Mucosa of stomach (tissue), 1 donor: ENCODE measurements around the gene HNRNPA0.
"Not testable (repeated sequence)": the region's sequence is repeated elsewhere in the genome, so short reads cannot be mapped to it uniquely, and the experiment has no call there.

Experiments used
- H3K27me3 ChIP-seq: one replicate; pipeline ENCODE4 v1.7.0; 2013; ENCODE audit warnings: mild to moderate bottlenecking, low read length; ENCODE audit not compliant: control insufficient read depth, insufficient read depth
- H3K36me3 ChIP-seq: one replicate; pipeline ENCODE4 v1.7.0; 2013; ENCODE audit warnings: low read length; ENCODE audit not compliant: control insufficient read depth, insufficient read depth
- H3K4me1 ChIP-seq: one replicate; pipeline ENCODE4 v1.7.0; 2013; ENCODE audit warnings: mild to moderate bottlenecking, low read length; ENCODE audit not compliant: control insufficient read depth, insufficient read depth
- H3K4me3 ChIP-seq: one replicate; pipeline ENCODE4 v1.7.0; 2013; ENCODE audit warnings: low read length
- H3K9ac ChIP-seq: one replicate; pipeline ENCODE4 v1.7.0; 2013; ENCODE audit warnings: mild to moderate bottlenecking, low read length, moderate library complexity
- H3K9me3 ChIP-seq: one replicate; pipeline ENCODE4 v1.7.0; 2013; ENCODE audit warnings: mild to moderate bottlenecking, low read length, moderate library complexity; ENCODE audit not compliant: control insufficient read depth
- donor health status: Pancreatic carcinoma.

The HNRNPA0 gene

GRCh38 chr5:137778772-137779564 lies 24.8 kb upstream of the HNRNPA0 start:
- Histone ChIP-seq H3K27me3 (no peaks in the 10 kb centered on the region), H3K36me3 (no peaks in the 10 kb centered on the region), H3K9me3 (no peaks in the 10 kb centered on the region), H3K9ac (no peak overlapping the region), H3K4me1 (no peaks in the 10 kb centered on the region), H3K4me3 (no peak overlapping the region)

GRCh38 chr5:137767937-137768336 lies 13.8 kb upstream of the HNRNPA0 start:
- H3K9ac ChIP-seq, H3K27me3 ChIP-seq, H3K4me3 ChIP-seq, H3K9me3 ChIP-seq, H3K4me1 ChIP-seq, H3K36me3 ChIP-seq: not testable (repeated sequence)

- Histone ChIP-seq H3K9ac (no peak overlapping the region), H3K36me3 (no peaks in the 10 kb centered on the region), H3K27me3 (no peaks in the 10 kb centered on the region), H3K4me3 (no peak overlapping the region), H3K9me3 (no peaks in the 10 kb centered on the region), H3K4me1 (no peaks in the 10 kb centered on the region)
Measured at GRCh38 chr5:137761566-137761965, 7.4 kb upstream of the HNRNPA0 start.

- Histone ChIP-seq H3K4me1 (no peaks in the 10 kb centered on the region), H3K4me3 (no peak overlapping the region), H3K9me3 (no peaks in the 10 kb centered on the region), H3K9ac (no peak overlapping the region), H3K36me3 (no peaks in the 10 kb centered on the region), H3K27me3 (no peaks in the 10 kb centered on the region)
Measured at GRCh38 chr5:137760719-137761516, 6.8 kb upstream of the HNRNPA0 start.

GRCh38 chr5:137760294-137760693 lies 6.1 kb upstream of the HNRNPA0 start:
- Histone ChIP-seq H3K36me3 (no peaks in the 10 kb centered on the region), H3K4me3 (no peak overlapping the region)

GRCh38 chr5:137758715-137759306 lies 4.6 kb upstream of the HNRNPA0 start:
- Histone ChIP-seq H3K9ac (no peak overlapping the region), H3K9me3 (no peaks in the 10 kb centered on the region), H3K4me1 (no peaks in the 10 kb centered on the region), H3K27me3 (no peaks in the 10 kb centered on the region), H3K4me3 (no peak overlapping the region), H3K36me3 (no peaks in the 10 kb centered on the region)

More at GRCh38 chr5:137760294-137760693, 6.1 kb upstream of the HNRNPA0 start:
- Histone ChIP-seq H3K9me3 (no peaks in the 10 kb centered on the region), H3K4me1 (no peaks in the 10 kb centered on the region), H3K27me3 (no peaks in the 10 kb centered on the region), H3K9ac (no peak overlapping the region)

- Histone ChIP-seq H3K9ac (no peak overlapping the region), H3K4me1 (no peaks in the 10 kb centered on the region), H3K9me3 (no peaks in the 10 kb centered on the region), H3K36me3 (no peaks in the 10 kb centered on the region), H3K27me3 (no peaks in the 10 kb centered on the region), H3K4me3 (no peak overlapping the region)
Measured at GRCh38 chr5:137758121-137758520, 4.0 kb upstream of the HNRNPA0 start.

GRCh38 chr5:137757634-137758033 lies 3.5 kb upstream of the HNRNPA0 start:
- Histone ChIP-seq H3K27me3 (no peaks in the 10 kb centered on the region), H3K4me3 (no peak overlapping the region), H3K36me3 (no peaks in the 10 kb centered on the region), H3K9me3 (no peaks in the 10 kb centered on the region), H3K9ac (no peak overlapping the region), H3K4me1 (no peaks in the 10 kb centered on the region)

- peak overlapping the region; percentile 99 for H3K9ac ChIP-seq
- no peaks in the 10 kb centered on the region for H3K27me3 ChIP-seq
- no peaks in the 10 kb centered on the region for H3K9me3 ChIP-seq
- peaks cover 9% of the 10 kb centered on the region for H3K4me1 ChIP-seq
- H3K4me3 ChIP-seq: peak overlapping the region; percentile 48
- no peaks in the 10 kb centered on the region for H3K36me3 ChIP-seq
Measured at GRCh38 chr5:137754961-137755762, 999 bp upstream of the HNRNPA0 start.

- H3K9ac ChIP-seq: peak overlapping the region; percentile 99
- no peaks in the 10 kb centered on the region for H3K27me3 ChIP-seq
- H3K4me3 ChIP-seq: peak overlapping the region; percentile 89
- no peaks in the 10 kb centered on the region for H3K36me3 ChIP-seq
- no peaks in the 10 kb centered on the region for H3K9me3 ChIP-seq
- H3K4me1 ChIP-seq: peaks cover 10% of the 10 kb centered on the region
Measured at GRCh38 chr5:137753691-137754187, 424 bp downstream of the HNRNPA0 start.

- H3K9ac ChIP-seq: peak overlapping the region; percentile 99
- H3K9me3 ChIP-seq: no peaks in the 10 kb centered on the region
- H3K4me3 ChIP-seq: peak overlapping the region; percentile 89
- no peaks in the 10 kb centered on the region for H3K27me3 ChIP-seq
- peaks cover 10% of the 10 kb centered on the region for H3K4me1 ChIP-seq
- no peaks in the 10 kb centered on the region for H3K36me3 ChIP-seq
Measured at GRCh38 chr5:137752905-137753690, 1.1 kb downstream of the HNRNPA0 start.
